HG03039 (cell line): ENCODE measurements around the gene RUVBL2.

ENCODE experiments used
- ATAC-seq: cut with Tn5 transposase; IDR thresholded peaks from one replicate; pipeline ENCODE4 v1.9.1; 2021; ENCODE audit warnings: mild to moderate bottlenecking, moderate library complexity; ENCODE audit not compliant: unreplicated experiment

The RUVBL2 gene

DNA sequence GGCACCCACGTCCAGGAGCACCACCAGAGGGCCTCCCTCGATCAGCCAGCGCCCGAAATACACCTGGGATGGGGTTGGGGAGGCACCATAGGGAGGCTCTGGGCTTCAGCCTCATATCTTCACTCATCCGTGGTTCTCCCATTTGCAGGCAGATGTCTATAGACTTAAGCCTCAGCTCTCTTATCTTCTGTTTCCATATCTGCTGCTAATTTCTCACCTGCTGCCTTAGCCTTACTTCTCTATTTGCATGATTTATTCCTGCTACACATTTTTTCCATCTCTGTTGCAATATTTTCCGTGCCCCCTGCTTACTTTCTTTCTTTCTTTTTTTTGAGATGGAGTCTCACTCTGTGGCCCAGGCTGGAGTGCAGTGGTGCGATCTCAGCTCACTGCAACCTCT lies 6.4 kb upstream of the RUVBL2 start:
- ATAC-seq = no peak

DNA sequence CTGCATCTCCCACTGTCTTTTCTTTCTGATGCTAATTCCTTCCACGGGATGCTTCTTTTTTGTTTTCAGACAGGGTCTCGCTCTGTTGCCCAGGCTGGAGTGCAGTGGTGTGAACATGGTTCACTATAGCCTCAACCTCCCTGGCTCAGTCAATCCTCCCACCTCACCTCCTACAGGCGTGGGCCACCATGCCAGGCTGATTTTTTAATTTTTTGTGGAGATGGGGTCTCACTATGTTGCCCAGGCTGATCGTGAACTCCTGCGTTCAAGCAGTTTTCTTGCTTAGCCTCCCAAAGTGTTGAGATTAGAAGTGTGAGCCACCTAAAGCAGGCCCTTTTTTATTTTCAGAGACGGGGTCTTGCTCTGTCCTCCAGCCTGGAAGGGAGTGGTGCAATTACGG lies 5.4 kb upstream of the RUVBL2 start:
- no peak for ATAC-seq

DNA sequence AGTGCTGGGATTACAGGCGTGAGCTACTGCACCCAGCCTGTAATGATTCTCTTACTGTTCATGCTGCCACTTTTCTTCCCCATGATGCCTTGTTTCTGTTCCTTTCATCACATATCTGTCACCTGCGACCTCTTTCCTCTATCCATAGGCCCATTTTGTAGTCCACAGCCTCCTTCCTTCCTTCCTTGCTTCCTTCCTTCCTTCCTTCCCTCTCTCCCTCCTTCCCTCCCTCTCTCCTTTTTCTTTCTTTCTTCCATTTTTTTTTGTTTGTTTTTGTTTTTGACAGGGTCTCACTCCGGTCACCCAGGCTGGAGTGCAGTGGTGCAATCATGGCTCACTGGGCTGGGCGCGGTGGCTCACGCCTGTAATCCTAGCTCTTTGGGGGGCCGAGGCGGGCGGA lies 4.8 kb upstream of the RUVBL2 start:
- ATAC-seq = no peak

DNA sequence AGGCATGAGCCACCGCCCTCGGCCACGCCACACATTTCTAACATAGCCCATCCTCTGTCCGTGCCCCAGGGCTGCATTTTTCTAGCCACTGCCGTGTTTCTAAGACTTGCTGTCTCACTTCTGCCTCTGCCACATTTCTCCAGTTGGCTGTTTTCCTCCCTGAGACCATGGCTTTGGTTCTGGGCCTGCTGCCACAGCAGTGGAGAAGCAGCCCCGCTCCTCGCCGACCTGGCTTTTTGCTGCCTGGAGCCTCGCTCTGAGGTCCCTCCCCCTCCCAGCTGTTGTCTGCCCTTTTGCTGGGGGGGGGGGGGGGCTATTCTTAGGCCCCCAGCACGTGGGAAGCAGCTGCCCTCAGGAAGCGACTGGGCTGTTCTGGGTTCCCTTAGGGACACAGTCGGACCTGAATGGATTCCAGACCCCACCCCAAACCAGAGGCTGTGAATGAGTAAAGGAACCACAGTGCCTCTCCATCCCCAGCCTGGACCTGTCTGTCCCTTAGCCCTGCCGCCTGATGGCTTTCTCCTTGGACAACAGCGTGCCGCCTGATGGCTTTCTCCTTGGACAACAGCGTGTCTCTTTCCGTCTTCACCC lies 3.9 kb upstream of the RUVBL2 start:
- ATAC-seq = no peak

DNA sequence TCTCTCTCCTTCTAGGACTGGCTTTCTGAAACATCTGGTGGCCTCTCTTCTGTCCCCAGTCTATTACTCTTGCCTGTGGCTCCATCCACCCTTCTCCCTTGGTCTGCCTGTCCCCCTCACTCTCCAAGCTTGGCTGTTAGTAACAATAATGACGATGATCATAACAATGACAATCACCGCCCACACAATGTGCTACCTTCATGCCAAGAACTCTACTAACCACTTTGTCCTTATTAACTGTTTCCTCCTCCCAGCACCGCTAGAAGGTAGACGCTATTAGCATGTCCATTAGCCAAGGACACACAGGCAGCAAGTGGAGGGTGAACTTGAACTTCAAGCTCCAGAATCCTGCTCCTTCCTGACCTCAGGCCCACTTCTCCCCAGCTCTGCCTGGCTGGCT lies 3.3 kb upstream of the RUVBL2 start:
- ATAC-seq = no peak

DNA sequence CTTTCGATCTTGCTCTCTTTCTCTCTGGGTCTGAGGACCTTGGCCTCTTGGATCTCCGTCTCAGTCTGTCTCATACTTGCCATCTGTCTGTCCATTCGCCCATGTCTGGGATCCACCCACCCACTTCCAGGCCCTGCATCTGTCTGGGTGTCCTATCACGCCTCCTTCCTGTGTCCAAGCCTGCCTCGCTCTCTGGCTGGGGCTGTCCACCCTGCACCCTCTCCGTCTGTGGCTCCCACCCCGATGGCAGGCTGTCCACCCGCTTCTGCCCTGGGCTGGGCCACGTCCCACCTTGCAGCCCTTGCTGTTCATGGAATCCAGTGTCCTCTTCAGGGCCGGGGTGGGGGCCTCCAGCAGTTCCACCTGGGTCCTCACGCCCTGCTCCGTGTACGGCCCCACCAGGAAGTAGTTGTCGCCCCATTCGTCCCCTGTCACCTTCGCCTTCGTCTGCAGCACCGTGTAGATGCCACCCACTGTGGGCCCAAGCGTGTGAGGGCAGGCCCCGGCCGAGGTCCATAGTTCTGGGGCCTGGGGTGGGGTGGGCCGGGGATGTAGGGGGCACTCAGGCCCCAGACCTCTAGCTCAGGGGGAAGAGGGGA lies 2.6 kb upstream of the RUVBL2 start:
- ATAC-seq = no peak

DNA sequence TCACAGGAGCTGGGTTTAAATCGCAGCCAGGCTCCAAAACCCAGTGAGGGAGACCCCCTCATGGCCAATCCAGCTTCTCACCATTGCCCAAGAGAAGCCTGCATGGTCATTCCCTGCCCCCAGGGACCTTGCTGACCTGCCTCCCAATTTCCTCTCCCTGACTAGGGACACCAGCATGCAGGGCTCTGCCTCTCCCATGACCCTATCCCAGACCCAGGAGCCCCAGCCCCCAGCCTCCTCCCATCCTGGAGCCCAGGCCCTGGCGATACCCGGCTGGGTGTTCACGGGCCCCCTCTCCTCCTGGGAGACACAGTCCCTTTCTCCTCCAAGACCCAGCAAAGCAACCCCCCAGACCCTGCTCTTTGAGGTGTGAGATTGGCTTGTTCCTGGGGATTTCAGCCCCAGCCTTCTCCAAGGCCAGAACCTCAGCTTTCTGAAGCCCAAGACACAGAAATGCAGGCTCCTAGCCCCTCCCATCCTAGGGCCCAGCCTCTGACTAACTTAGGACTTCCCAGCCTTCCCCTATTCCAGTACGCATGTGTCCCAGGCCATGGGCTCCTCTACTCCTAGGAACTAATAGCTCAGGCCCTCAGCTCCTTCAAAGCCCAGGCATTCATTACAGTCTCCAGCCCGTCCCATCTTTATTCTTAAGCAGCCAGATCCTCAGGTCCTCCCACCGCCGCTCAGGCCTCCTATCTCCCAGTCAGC lies 1.7 kb upstream of the RUVBL2 start:
- no peak for ATAC-seq

DNA sequence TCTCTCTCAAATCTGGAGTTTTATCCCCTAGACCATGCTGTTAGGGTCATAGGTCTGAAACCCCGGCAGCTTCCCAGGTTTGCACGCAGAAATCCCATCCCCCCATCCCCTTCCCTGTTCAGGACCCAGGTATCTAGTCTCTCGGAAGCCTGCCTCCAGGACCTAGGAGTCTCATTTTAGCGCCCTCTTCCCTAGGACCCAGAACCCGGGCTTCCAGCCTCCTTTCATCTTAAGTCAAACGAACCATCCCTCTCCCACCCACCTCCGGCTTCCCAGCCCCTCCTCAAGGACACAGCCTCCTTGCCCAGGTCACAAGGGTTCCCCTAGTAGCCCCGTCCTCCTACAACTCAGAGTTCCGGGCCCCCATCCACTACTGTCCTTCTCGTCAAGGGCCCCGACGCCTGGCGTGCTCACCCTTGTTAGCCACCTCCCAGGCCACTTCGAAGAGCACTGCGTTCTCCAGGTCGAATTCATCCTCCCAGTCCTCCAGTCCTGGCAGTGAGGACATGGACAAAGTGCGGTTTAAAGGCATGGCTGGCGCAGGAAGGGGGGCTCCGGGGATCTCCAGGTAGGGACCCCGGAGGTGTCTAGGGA lies 1.0 kb upstream of the RUVBL2 start:
- ATAC-seq = no peak

DNA sequence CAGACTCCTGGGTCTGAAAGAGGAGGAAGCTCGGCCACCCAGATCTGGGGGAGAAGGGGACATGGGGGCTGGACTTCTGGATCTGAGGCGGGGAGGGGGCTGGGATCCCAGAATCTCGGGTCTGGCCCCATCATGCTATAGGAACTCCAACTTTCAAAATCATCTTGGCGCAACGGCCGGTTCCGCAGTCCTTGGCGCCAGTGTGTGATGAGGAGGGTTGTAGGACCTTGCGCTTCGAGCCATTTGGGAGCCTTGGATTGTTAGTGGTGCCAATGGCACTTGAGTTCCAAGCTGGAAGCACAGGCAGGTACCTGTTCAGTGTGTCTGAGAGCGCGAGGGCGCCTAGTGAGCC lies 324 bp downstream of the RUVBL2 start:
- no peak for ATAC-seq

DNA sequence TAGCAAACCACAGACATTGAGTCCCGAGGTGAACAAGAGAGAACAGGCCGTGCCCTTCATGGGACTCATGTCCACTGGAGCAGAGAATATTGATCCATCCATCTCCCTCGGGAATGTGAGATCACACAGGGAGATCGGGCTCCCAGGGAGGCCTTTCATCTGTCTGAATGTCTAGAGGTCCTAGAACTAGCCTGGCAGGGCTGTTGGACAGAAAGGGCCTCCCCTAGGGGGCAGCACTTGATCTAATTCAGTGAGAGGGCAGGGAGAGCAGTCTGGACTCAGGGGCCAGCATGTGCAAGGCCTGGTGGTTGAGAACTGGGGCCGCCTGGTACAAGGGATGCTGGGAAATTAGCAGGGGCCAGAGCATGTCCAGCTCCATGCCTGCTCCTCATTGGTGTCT lies 4.3 kb downstream of the RUVBL2 start:
- ATAC-seq = no peak

DNA sequence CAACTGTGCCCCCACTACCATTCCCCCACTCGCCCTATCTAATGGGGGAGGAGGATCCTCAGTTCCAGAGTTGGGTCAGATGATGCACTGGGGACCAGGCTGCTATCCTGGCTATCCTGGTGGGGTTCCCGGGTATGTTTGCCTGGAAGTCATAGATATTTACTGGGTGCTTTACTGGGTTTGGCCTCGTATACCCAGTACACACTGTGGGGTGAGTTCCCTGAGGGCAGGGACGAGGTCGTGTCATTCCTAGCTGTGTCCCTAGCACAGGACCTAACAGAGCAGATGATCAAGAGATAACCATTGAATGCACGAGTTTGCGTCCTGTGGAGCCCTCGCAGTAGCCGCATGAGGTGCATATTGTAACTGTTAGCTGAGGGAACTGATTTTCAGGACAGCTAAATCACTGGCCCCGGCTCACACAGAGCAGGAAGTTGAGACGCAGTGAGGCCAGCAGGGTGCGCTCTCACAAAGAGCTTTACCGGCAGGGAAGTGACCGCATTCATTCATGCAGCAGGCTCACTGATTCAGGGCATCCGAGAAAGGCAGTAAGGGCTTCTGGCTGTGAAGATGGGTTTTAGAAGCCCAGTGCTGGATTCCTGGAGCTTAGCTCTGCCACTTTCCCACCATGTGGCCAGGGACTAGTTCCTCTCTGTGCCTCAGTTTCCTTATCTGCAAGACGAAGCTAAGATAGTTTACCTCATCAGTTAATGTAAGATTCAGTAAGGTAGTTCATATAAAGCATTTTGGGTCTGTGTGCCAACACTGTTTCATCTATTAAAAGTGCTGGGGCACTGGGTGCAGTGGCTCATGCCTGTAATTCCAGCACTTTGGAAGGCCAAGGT lies 6.0 kb downstream of the RUVBL2 start:
- ATAC-seq = no peak

DNA sequence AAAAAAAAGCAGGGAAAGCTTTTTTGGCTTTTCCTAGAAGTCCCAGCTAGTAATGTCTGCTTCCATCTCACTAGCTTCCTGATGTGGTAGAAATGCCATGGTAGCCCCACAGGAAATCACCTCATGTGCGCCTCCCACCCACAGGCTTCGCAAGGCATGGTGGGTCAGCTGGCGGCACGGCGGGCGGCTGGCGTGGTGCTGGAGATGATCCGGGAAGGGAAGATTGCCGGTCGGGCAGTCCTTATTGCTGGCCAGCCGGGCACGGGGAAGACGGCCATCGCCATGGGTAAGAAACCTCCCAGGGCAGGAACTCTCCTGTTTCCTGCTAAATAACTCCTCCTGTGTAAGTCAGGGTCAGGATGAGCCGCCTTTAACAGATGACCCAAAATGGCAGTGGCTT lies 10.4 kb downstream of the RUVBL2 start:
- ATAC-seq = no peak

DNA sequence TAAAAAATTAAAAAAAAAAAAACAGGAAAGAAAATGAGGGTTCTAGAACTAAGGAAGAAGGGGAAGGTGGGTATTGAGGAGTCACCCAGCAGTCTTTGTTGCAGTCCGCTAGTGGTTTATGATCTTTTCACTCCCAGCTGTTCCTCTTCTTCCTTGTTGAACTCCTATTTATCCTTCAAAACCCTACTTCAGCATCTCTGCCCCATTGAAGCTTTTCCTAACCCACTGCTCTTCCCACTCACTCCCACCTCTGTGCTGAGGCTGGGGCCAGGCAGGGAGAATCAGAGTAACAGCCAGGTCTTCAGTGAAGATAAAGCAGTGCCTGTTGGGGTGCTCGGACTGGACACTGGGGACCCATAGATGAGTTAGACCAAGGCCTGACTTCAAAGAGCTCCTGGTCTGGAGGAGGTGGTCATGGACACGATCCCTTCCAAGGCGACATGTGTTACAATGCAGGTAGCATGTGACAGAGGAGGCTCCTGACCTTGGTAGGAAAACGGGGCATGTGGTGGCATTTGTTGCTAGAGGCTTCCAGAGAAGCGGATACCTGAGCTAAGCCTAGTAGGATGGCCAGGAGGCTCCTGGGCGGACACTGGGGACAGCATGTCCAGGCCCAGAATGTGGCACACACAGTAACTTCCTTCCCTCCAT lies 11.4 kb downstream of the RUVBL2 start:
- ATAC-seq = no peak

DNA sequence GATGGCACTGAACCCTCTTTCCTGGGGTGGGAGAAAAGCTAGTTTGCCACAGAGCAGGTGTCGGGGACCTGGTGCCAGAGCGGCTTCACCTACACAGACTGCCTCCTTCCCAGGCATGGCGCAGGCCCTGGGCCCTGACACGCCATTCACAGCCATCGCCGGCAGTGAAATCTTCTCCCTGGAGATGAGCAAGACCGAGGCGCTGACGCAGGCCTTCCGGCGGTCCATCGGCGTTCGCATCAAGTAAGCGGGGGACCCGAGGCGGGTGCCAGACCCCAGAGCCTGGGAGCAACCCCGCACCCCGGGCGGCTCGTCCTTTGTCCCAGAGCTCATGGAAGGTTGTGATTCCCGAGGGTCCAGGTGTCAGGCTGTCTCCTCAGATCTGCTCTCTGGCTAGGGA lies 13.2 kb downstream of the RUVBL2 start:
- no peak for ATAC-seq

DNA sequence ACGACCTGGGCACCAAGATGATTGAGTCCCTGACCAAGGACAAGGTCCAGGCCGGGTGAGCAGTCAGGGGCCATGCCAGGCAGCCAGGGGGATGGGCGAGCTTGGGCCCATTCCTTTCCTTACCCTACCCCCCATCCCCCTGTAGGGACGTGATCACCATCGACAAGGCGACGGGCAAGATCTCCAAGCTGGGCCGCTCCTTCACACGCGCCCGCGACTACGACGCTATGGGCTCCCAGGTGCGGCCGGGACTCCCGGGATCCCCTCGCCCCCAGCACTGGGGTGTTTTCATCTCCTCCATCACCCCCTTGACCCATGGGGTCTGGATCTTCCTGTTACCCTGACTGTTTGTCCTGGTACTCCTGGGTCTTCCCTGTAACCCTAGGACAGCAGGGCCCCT lies 16.1 kb downstream of the RUVBL2 start:
- no peak for ATAC-seq

DNA sequence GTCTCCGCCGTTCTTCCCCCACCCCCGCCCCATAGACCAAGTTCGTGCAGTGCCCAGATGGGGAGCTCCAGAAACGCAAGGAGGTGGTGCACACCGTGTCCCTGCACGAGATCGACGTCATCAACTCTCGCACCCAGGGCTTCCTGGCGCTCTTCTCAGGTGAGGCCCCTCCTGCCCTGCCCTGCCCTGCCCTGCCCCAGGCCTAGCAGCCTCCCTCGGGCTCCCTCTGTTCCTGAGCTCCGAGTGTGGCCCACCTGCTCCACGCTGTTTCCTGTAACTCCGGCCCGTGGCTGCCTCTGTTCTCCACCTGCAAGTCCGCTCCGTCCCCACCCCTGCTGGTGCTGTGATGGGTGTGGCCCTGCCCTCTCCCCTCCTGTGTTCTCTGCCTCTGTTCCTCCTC lies 16.8 kb downstream of the RUVBL2 start:
- ATAC-seq = no peak

DNA sequence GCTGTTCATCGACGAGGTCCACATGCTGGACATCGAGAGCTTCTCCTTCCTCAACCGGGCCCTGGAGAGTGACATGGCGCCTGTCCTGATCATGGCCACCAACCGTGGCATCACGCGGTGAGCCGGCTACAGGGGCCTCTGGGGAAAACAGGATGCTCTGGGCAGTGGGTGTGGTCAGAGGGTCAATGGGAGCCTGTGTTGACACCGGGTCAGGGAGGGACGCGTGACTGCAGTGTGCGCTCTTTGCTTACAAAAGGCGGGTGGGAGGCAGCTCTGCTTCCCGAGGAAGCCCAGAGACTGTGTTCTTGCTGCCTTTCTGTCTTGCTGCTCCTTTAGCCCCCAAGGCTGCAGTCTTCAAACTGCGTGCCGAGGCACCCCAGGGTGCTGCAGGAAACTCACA lies 17.5 kb downstream of the RUVBL2 start:
- no peak for ATAC-seq

DNA sequence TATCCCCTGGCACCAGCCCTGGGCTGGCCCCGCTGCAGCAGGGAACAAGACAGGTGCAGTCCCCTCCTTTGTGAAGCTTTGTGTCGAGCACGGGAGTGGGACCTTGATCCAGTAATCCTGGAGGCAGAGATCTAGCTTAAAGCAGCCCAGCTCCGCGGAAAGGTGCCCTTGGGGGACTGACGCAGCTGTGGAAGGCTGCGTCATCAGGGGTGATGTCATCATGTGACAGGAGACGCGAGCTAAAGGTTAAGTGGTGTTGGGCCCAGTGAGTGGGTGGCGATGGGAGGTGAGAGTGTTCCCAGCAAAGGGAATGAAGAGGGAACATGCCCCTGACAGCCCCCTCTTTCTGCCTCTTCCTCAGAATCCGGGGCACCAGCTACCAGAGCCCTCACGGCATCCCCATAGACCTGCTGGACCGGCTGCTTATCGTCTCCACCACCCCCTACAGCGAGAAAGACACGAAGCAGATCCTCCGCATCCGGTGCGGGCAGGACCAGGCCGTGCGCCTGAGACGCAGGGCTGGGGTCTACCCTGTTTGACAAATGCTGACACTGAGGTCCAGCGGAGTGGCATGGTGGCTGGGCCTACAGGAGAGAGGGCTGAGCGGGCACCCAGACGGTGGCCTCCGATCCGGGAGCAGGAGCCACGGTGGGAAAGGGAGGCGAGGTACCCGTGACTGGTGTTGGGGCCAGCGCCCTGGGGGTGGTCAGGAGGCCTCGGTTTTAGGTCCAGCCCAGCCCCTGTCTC lies 20.6 kb downstream of the RUVBL2 start:
- ATAC-seq = no peak

DNA sequence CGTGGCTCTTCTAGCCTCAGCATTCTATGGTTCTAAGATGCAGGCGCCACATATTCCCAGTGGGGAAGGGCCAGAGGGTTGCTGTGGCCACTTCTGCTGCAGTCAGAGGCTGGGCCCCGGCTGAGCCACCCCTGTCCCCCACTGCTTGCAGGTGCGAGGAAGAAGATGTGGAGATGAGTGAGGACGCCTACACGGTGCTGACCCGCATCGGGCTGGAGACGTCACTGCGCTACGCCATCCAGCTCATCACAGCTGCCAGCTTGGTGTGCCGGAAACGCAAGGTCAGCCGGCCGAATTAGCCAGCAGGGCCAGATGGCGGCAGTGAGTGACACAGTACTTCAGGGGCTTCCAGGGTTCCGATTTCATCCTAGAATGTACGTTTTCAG lies 21.2 kb downstream of the RUVBL2 start:
- no peak for ATAC-seq

DNA sequence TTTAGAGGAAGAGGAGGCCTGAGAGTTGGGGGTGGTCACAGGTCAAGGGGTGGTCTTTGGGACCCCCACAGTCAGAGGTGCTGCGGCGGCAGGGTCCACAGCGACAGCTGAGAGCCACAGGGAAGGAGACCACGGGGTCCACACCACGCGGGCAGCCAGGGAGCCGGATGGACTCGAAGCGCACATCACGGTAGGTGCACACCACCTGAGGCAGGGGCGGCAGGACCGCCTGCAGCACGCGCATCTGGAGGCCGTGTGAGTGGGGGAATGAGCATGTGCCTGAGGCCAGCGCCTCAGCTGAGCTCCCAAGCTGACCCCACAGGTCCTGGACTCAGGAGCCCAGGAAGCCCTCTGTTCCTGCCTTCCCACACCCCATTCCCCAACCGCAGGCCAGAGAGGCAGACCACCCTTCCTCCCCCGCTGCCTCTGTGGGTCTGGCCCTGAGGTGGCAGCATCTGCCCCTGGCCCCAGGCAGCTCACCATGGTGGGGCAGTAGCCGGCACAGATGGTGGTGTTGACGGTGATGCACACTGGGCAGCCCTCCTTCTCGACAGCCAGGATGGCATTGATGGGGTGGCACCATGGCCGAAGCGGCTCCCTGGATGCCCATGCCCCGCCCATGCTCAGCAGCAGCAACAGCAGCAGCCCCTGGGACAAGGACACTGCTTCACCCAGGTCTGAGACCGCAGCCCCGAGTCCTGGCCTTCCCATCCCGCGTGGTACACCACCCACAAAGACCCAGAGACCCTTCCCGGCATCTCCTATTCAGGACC lies 22.6 kb downstream of the RUVBL2 start:
- ATAC-seq = no peak
